ENCODE data around the gene ATP6V0C.
"Not testable (repeated sequence)": the region's sequence is repeated elsewhere in the genome, so short reads cannot be mapped to it uniquely, and the experiment has no call there.

The ATP6V0C gene

DNA sequence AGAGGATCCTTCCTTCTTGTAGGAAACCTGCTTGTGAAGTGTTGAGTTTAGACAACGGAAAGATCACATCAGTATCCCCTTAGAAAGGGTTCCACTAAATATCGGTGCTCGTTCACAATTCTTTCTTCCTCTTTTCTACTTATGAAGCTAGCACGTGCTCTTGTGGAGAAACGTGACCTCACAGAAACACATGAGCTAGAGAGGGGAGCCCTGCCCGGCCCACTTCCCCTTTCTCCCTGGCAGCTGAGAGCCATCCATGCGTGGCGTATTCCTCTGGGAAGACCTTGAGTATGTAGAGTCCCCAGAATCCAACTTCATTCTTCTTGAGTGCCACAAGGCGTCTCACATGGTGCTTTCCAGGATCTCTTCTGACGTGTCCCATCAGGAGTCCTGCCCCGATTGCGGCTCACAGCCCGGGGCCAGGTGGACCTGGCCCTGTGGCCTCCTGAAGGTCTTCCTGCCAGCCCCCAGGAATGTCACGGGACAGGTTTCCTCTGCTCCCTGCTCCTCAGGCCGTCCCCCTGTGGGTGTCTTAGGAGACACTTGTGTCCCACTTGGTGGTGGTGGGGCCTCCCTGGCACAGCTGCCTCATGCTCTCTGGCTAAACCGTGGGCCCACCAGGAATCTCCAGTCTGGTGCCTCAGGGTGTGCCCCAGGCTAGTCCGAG is 46.5 kb downstream of the ATP6V0C start:
- DNase-seq, result not testable (repeated sequence)

DNA sequence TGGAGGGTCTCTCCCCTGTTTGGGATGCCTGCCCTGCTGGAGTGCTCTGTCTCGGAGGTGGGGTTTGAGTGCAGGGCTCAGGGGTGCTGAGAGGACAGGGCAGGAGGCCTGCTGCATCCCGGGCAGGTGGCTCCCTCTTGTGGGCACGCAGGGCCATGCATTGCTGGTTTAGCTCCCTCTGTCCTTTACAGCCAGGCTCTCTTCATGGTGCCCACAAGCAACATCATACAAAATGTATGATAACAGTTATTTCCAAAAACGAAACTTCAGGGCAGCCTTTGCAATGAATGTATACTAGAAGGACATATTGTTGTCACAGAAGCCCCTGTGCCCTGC is 47.0 kb downstream of the ATP6V0C start:
- DNase-seq, result peak; percentile 59 to 77

DNA sequence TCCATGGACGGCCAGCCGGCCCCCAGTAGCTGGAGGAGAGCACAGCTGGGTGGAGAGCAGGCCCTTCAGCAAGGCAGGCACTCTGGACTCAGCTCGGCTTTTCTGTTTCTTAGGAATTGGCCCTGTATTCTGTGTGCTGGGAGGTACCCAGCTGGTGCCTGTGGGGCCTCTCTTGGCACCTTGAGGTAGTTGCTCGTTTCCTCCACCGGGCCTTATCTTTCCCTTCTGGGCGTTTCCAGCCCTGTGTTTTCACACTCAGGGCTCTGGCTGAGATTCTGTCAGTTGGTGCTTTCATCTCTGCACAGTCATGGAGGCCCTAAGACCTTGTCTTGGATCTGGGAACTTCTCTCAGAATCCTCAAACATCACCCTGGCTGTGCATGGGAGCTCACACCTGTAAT is 53.8 kb downstream of the ATP6V0C start:
- not testable (repeated sequence) for DNase-seq

DNA sequence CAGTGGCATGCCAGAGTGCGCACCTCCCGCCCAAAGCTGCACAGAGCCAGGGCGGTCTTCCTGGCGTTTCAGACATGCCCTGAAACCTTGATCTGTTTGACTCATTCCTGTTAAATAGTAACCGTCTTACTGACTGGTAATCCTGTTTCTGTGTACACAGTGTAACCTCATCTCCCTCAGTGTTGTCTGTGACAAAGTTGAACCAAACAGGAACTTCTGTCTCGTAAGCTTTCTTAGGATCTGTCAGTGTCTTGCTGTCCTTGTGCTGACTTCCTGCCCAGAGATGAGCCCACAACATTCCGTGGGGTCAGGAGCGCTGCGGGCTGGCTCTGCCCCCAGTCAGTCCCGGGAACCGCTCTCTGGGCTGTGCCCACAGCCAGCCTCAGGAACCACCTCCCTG is 54.8 kb downstream of the ATP6V0C start:
- not testable (repeated sequence) for DNase-seq
